G401 (cell line): Measurements from ENCODE around the gene FANCL. TPM values are rescaled to one million over a fixed set of nuclear protein-coding genes. Genes with fewer than 3 reads are reported as not detected.
"Not testable (repeated sequence)": the region's sequence is repeated elsewhere in the genome, so short reads cannot be mapped to it uniquely, and the experiment has no call there.

Source experiments
- DNase-seq: peaks from one replicate; pipeline ENCODE4 v3.0.0-alpha.2; 2015; ENCODE audit warnings: low spot score
- in situ Hi-C: cut with HindIII; loops from 2 replicates; pipeline ENCODE4 v1.10.0; 2016; ENCODE audit warnings: low sequenced_read_pairs, mixed read lengths
- total RNA-seq: library from RNA; depleted of rRNA; stranded (reverse); fragments of >200 nt; shearing (Covaris generic); gene quantifications from 2 replicates; pipeline ENCODE4 v1.2.3, GENCODE V29; 2014

Gene FANCL
- total RNA-seq, 1 experiment from 2014 or later = 40.5 TPM

GRCh38 chr2:58158481-58158880, 82.6 kb downstream of the FANCL start:
- in situ Hi-C loops = no loop called here
- no peak for DNase-seq

GRCh38 chr2:58157754-58158153, 83.4 kb downstream of the FANCL start:
- in situ Hi-C loops = no loop called here

DNA sequence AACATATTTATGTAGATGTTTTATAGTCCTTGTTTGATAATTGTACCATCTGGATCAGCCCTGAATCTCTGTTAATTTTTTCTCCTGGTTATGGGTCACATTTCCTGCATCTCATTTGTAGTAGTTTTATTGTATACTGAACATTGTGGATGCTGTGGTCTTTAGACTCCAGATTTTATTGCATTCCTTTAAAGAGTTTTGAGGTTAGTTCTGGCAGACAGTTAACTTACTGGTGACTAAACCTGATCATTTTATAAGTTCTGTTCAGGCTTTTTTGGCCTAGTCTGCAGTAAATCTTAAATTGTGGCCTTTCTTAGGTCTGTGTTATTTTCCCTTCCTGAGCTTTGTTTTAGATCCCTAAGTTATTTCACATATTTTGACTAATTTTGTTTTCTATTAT, 84.3 kb downstream of the FANCL start:
- in situ Hi-C loops = no loop called here
- no peak for DNase-seq

More at GRCh38 chr2:58157754-58158153, 83.4 kb downstream of the FANCL start:
- DNase-seq = no peak

- in situ Hi-C loops = no loop called here
- no peak for DNase-seq
Observed at GRCh38 chr2:58155160-58155778, 85.9 kb downstream of the FANCL start.

GRCh38 chr2:58146707-58147106, 94.4 kb downstream of the FANCL start:
- no peak for DNase-seq
- in situ Hi-C loops = no loop called here

DNA sequence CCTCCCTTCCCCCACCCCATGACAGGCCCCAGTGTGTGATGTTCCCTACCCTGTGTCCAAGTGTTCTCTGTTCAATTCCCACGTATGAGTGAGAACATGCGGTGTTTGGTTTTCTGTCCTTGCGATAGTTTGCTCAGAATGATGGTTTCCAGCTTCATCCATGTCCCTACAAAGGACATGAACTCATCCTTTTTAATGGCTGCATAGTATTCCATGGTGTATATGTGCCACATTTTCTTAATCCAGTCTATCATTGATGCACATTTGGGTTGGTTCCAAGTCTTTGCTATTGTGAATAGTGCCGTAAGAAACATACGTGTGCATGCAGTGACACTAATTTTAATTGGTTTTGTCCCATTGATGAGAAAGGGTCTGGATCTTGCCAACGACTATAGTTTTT, 95.4 kb downstream of the FANCL start:
- in situ Hi-C loops, DNase-seq: not testable (repeated sequence)

GRCh38 chr2:58140508-58141072, 100.5 kb downstream of the FANCL start:
- in situ Hi-C loops = no loop called here
- DNase-seq = no peak

DNA sequence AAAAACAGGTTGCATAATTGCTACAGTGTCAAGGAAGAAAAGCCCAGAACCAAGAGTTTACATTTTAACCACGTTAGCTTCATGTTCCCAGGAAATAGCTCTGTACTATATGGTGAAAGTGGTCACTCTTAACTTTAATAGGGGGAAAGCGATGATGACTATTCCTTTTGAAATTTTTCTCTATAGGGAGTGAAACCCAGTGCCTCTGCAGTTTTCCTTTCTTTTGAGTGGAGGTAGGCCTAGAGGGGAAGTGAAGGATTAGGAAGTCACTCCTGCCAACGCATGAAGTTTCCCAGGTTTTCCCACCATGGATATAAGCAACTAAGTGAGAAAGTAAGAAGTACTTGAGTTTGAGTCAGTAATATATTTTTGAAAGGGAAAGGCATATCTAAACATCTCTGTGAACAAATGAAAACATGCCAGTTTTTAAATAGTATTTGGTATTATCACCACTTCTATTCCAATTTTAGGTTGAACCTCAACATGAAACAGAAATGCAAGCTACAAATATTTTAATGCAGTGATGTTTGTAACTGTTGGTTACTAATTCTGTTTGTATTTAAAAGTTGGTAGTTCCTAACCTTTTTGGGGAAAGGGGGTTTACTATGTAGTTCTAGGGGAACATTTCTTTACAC, 102.6 kb downstream of the FANCL start:
- no peak for DNase-seq
- in situ Hi-C loops = no loop called here

DNA sequence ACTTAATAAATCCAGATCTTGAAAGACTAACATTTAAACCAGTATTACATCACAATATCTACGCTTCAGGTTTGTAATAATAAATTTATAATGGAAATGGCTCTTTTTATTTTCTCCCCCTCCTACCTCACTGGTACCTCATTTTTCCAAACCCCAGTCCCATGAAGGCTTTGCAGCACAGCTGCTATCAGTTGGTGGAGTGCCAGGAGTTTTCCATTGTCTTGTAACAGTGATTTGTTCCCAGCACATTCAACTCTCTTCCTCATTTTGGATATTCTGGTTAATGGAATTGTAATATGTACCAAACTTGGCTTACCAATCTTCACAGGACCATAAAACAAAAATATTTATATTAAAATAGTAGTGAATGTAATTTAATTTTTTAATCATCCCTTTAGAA, 103.3 kb downstream of the FANCL start:
- in situ Hi-C loops = no loop called here
- no peak for DNase-seq

GRCh38 chr2:58137221-58137620, 103.9 kb downstream of the FANCL start:
- DNase-seq = no peak
- in situ Hi-C loops = no loop called here

DNA sequence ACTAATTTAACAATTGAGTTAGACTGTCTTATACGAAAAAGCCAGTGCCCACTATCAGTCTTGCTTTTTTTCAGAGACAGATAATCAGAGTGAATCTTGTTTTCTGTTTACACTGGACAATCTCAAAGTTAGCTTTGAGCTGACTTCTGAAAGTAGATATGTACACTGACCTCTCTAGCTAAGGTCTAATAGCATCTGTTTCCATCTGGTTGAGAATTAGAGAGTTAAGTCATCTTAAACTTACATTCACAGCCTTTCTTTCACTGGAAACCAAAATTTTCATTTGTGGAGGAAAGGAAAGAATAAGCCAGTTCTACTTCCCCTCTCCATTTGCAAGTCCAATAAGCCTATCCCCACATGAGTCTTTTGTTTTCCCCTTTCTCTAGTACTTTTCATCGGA, 105.3 kb downstream of the FANCL start:
- in situ Hi-C loops = no loop called here

GRCh38 chr2:58133395-58133794, 107.7 kb downstream of the FANCL start:
- DNase-seq = no peak
- in situ Hi-C loops = no loop called here

More for the DNA sequence above, 105.3 kb downstream of the FANCL start:
- no peak for DNase-seq

GRCh38 chr2:58131191-58132011, 109.7 kb downstream of the FANCL start:
- in situ Hi-C loops = no loop called here

GRCh38 chr2:58130238-58130637, 110.9 kb downstream of the FANCL start:
- DNase-seq = no peak
- in situ Hi-C loops = no loop called here

More at GRCh38 chr2:58131191-58132011, 109.7 kb downstream of the FANCL start:
- DNase-seq = peak; percentile 14

GRCh38 chr2:58127111-58127510, 114.0 kb downstream of the FANCL start:
- DNase-seq = no peak
- in situ Hi-C loops = no loop called here

DNA sequence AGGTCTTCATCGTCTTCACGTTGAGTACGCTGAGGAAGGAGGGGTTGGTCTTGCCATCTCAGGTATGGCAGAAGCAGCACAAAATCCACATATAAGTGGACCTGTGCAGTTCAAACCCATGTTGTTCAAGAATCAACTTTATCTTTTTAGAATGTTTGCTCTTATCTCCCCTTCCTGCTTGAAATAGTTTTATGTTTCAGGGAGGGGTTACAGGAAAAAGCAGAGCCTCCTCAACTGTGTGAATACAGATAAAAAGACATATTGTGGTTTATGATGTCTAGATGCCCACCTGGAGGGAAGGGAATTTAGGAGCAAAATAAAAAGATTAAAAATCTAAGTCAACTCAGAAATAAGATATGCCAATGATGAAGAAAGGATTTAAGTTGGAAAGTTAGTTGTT, 118.6 kb downstream of the FANCL start:
- no peak for DNase-seq
- in situ Hi-C loops = no loop called here

- DNase-seq = no peak
- in situ Hi-C loops = no loop called here
Observed at GRCh38 chr2:58122040-58122439, 119.1 kb downstream of the FANCL start.

DNA sequence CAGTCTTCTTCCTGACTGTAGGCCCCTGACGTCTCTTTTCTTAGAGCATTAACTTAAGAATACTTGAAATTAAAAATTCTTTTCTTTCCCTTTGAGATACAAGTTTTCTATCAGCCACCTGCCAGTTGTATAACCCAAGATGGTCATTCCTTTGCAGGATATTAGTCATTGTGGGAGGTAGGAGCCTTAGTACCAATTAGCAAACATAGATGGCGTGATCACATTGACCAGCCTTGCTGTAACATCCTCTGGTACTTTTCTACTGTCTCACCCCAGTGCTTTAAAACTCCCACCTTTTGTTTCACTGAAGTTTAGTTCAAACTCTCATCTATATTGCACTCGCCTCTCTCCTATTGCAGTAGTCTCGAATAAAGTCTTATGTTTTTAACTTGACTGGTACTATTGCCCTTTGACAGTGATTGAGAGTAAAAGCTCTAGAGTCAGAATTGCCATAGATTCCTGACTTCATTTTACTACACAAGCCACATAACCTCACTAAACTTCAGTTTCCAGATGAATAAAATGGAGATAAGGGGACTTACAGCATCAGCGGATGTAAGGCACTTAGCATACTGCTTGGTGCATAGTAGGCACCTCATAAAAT, 120.4 kb downstream of the FANCL start:
- DNase-seq = no peak

GRCh38 chr2:58113563-58113962, 127.6 kb downstream of the FANCL start:
- in situ Hi-C loops, DNase-seq: not testable (repeated sequence)

More for the DNA sequence above, 120.4 kb downstream of the FANCL start:
- in situ Hi-C loops = no loop called here
